ENCODE data around the gene TMED9. TPM values are rescaled to one million over a fixed set of nuclear protein-coding genes. Genes with fewer than 3 reads are reported as not detected.
"Not testable (repeated sequence)": the region's sequence is repeated elsewhere in the genome, so short reads cannot be mapped to it uniquely, and the experiment has no call there.

TMED9 gene
- total RNA-seq, 2 donors from 2014 or later = 184 to 205 TPM

GRCh38 chr5:177555665-177556064 is 36.3 kb upstream of the TMED9 start:
- Histone ChIP-seq H3K27ac (ENCODE audit: low read depth, low read length) (no peak overlapping the region), H3K27me3 (ENCODE audit: control insufficient read depth, insufficient read depth, low read length, poor library complexity, severe bottlenecking) (no peaks in the 10 kb centered on the region), H3K9ac (ENCODE audit: extremely low read depth, low read length, poor library complexity, severe bottlenecking) (no peak overlapping the region), H3K9me3 (ENCODE audit: control insufficient read depth, low read length) (peaks cover 3% of the 10 kb centered on the region), H3K36me3 (ENCODE audit: control insufficient read depth, insufficient read depth, low read length) (peaks cover 24% of the 10 kb centered on the region), H3K4me3 (ENCODE audit: low read length) (no peak overlapping the region), H3K4me1 (ENCODE audit: control insufficient read depth, insufficient read depth, low read length) (peaks cover 9% of the 10 kb centered on the region)
- DNase-seq = no peak
- TF ChIP-seq CTCF (conservative IDR thresholded peaks at IDR 0.05) = no peak
- H3K27ac Mint-ChIP-seq = no peak overlapping the region
- peaks cover 13% of the 10 kb centered on the region for H3K4me1 Mint-ChIP-seq
- H3K36me3 Mint-ChIP-seq (ENCODE audit: low read depth) = peaks cover 24% of the 10 kb centered on the region
- no peak overlapping the region for H3K4me3 Mint-ChIP-seq
- peaks cover 13% of the 10 kb centered on the region for H3K9me3 Mint-ChIP-seq
- no peaks in the 10 kb centered on the region for H3K27me3 Mint-ChIP-seq (ENCODE audit: insufficient read depth)
- WGBS, 2 experiments (ENCODE audit: insufficient coverage in 1 of 2, insufficient read length in 1 of 2) = 96 to 100% methylated on average over 3 to 5 of the region's 5 CpGs

GRCh38 chr5:177557041-177557647 is 34.9 kb upstream of the TMED9 start:
- Mint-ChIP-seq H3K27me3 (ENCODE audit: insufficient read depth) (no peaks in the 10 kb centered on the region), H3K4me3 (no peak overlapping the region), H3K36me3 (ENCODE audit: low read depth) (peaks cover 9% of the 10 kb centered on the region), H3K4me1 (peaks cover 13% of the 10 kb centered on the region), H3K9me3 (peaks cover 28% of the 10 kb centered on the region), H3K27ac (no peak overlapping the region)
- H3K27ac ChIP-seq (ENCODE audit: low read depth, low read length) = no peak overlapping the region
- no peak overlapping the region for H3K4me3 ChIP-seq (ENCODE audit: low read length)
- no peaks in the 10 kb centered on the region for H3K27me3 ChIP-seq (ENCODE audit: control insufficient read depth, insufficient read depth, low read length, poor library complexity, severe bottlenecking)
- H3K4me1 ChIP-seq (ENCODE audit: control insufficient read depth, insufficient read depth, low read length) = peaks cover 9% of the 10 kb centered on the region
- H3K9me3 ChIP-seq (ENCODE audit: control insufficient read depth, low read length) = peaks cover 14% of the 10 kb centered on the region
- H3K36me3 ChIP-seq (ENCODE audit: control insufficient read depth, insufficient read depth, low read length) = peaks cover 10% of the 10 kb centered on the region
- DNase-seq = no peak
- no peak overlapping the region for H3K9ac ChIP-seq (ENCODE audit: extremely low read depth, low read length, poor library complexity, severe bottlenecking)
- no peak for TF ChIP-seq CTCF (conservative IDR thresholded peaks at IDR 0.05)
- WGBS, 2 experiments (ENCODE audit: insufficient coverage in 1 of 2, insufficient read length in 1 of 2) = 86 to 87% methylated on average over 4 of the region's 4 CpGs

- no peak overlapping the region for H3K9ac ChIP-seq (ENCODE audit: extremely low read depth, low read length, poor library complexity, severe bottlenecking)
- Mint-ChIP-seq H3K9me3 (peaks cover 34% of the 10 kb centered on the region), H3K4me1 (peaks cover 11% of the 10 kb centered on the region), H3K27ac (no peak overlapping the region), H3K36me3 (ENCODE audit: low read depth) (peaks cover 4% of the 10 kb centered on the region), H3K27me3 (ENCODE audit: insufficient read depth) (no peaks in the 10 kb centered on the region), H3K4me3 (no peak overlapping the region)
- H3K9me3 ChIP-seq (ENCODE audit: control insufficient read depth, low read length) = peaks cover 19% of the 10 kb centered on the region
- TF ChIP-seq CTCF (conservative IDR thresholded peaks at IDR 0.05) = no peak
- peak overlapping the region; percentile 45 for H3K4me3 ChIP-seq (ENCODE audit: low read length)
- peaks cover 6% of the 10 kb centered on the region for H3K4me1 ChIP-seq (ENCODE audit: control insufficient read depth, insufficient read depth, low read length)
- no peaks in the 10 kb centered on the region for H3K27me3 ChIP-seq (ENCODE audit: control insufficient read depth, insufficient read depth, low read length, poor library complexity, severe bottlenecking)
- H3K36me3 ChIP-seq (ENCODE audit: control insufficient read depth, insufficient read depth, low read length) = peaks cover 3% of the 10 kb centered on the region
- 96 to 97% methylated on average over 3 to 5 of the region's 5 CpGs for WGBS, 2 experiments (ENCODE audit: insufficient coverage in 1 of 2, insufficient read length in 1 of 2)
- no peak for DNase-seq
- H3K27ac ChIP-seq (ENCODE audit: low read depth, low read length) = no peak overlapping the region
Measured at GRCh38 chr5:177557796-177558195, 34.2 kb upstream of the TMED9 start.

- not testable (repeated sequence) for H3K27me3 ChIP-seq (ENCODE audit: control insufficient read depth, insufficient read depth, low read length, poor library complexity, severe bottlenecking); H3K27ac ChIP-seq (ENCODE audit: low read depth, low read length); DNase-seq; H3K36me3 ChIP-seq (ENCODE audit: control insufficient read depth, insufficient read depth, low read length); H3K4me1 Mint-ChIP-seq; H3K27me3 Mint-ChIP-seq (ENCODE audit: insufficient read depth); H3K36me3 Mint-ChIP-seq (ENCODE audit: low read depth); H3K9ac ChIP-seq (ENCODE audit: extremely low read depth, low read length, poor library complexity, severe bottlenecking); H3K4me3 ChIP-seq (ENCODE audit: low read length); H3K4me3 Mint-ChIP-seq; H3K27ac Mint-ChIP-seq; H3K4me1 ChIP-seq (ENCODE audit: control insufficient read depth, insufficient read depth, low read length)
- H3K9me3 ChIP-seq (ENCODE audit: control insufficient read depth, low read length) = peaks cover 19% of the 10 kb centered on the region
- peaks cover 44% of the 10 kb centered on the region for H3K9me3 Mint-ChIP-seq
- 46 to 52% methylated on average over 5 of the region's 8 CpGs for WGBS, 2 experiments (ENCODE audit: insufficient coverage in 1 of 2, insufficient read length in 1 of 2)
Measured at GRCh38 chr5:177559446-177559941, 32.5 kb upstream of the TMED9 start.

Data from endodermal cell (in vitro differentiated cells).